ENCODE results near the gene AP3S1.

AP3S1 gene

DNA sequence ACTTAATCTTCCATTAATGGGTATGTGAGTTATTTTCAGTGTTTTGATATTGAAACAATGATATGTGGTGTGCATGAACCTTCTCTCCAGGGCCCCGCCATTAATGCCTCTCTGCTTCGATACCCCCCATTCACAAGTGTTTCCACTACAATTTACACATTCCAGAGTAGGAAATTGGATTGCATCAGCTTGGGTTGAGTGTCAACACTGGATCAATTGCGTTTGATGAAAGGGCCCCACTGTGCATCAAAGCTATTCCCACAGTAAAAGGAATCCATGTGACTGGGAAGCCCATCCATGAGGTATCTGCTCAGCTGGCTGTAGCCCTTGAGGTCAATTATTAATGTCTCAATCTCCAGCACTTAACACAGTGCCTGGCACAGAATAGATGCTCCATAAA is 102.8 kb downstream of the AP3S1 start:
- DNase-seq: no peak

- no peak for DNase-seq
Observed at GRCh38 chr5:115946655-115947054, 104.9 kb downstream of the AP3S1 start.

DNA sequence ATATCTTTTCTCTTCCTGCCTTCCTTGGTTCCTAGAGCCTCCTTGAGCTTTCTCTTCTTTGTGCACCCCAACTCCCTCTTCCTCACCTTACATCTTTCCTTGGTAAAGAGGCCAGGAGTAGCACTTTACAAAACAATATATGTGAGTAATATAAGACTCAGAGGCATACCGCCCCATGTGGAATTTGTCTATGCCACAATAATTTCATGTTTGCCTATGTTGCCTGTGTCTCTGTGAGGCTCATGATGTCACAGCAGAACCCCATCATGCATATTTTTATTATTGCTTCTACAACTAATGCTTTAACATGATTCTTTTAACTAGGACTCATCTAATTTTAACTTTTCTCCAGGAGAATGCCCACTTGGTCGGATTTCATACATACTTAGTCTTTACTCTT is 105.5 kb downstream of the AP3S1 start:
- DNase-seq: no peak

DNA sequence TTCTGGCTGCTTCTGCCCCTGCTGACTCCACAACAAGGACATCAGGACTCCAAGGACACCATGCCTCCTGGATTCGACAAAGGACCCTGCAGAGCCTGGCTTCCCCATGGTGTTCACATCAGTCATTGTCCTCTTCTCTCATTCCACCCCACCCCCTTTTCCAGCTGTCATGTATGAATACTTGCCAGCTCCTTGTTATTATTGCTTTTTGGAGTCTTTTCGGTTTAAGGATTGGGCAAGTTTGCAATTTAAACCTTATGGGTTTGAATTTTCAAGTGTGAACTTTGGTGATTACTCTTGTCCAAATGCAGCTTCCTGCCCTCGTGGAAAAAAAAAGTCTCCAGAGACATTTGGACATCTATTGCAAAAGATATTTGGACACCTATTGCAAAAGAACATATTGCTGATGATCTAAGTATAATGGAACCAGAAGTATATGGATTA is 106.4 kb downstream of the AP3S1 start:
- no peak for DNase-seq

DNA sequence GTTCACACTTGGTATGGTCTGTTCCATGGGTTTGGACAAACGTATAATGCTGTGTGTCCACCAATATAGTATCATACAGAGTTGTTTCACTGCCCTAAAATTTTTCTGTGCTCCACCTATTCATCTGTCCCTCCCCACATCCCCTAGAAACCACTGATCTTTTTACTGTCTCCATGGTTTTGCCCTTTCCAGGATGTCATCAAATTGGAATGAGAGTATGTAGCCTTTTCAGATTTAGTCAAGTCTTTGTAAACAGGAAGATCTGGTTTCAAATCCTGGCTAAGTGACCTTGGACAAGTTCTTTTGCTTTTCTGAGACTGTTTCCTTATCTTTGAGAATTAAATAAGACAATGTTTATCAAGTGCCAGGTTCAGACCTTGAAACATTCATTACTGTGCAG is 107.4 kb downstream of the AP3S1 start:
- no peak for DNase-seq

GRCh38 chr5:115952588-115952987 is 110.9 kb downstream of the AP3S1 start:
- DNase-seq: no peak

GRCh38 chr5:115954144-115954543 is 112.4 kb downstream of the AP3S1 start:
- DNase-seq: no peak

- no peak for DNase-seq
Observed at GRCh38 chr5:115956957-115957356, 115.2 kb downstream of the AP3S1 start.

DNA sequence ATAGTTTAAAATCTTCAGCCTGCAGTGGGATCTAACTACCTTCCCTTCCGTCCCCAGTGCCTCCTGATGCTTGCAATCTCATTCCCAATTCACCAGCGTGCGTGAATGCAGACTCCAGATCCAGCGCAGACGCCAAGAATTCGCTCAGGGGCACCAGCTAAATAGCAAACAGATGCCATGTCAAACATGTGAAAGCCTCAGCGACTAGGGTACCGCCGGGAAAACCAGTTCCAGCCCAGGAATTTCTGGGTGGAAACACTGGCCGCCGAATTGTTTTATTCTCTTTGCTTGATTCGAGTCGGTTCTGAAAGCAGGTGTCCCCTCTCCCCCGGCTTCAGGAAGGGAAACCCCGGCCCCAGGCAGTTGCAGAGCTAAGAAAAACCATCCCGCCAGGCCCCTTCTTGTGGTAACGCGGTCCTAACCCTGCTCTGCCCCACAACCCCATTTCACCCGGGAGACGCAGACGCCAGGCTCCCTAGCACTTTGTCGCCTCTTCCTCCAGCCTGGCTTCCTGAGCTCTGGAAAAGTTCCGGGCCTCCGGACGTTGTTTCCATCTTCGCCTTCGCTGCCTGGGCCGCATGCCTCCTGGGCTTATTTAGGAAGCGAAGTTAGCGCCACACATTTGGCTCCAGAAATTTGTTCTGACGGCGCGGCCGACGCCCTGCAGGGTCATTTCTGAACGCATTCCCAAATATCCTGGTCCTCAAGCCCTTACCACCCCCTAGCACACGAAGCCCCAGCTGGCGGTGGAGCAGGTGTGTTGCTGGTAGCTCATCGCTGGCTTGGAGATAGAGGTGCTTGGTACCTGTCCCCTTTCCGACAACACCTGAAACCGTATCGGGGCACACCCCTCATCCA is 119.9 kb downstream of the AP3S1 start:
- DNase-seq: no peak

- no peak for DNase-seq
Observed at GRCh38 chr5:115962239-115962564, 120.5 kb downstream of the AP3S1 start, which contains the start of gene LVRN. TSS of gene LVRN (plus strand) at chr5:115962475. CDS start at chr5:115962618, 143 bp downstream.

DNA sequence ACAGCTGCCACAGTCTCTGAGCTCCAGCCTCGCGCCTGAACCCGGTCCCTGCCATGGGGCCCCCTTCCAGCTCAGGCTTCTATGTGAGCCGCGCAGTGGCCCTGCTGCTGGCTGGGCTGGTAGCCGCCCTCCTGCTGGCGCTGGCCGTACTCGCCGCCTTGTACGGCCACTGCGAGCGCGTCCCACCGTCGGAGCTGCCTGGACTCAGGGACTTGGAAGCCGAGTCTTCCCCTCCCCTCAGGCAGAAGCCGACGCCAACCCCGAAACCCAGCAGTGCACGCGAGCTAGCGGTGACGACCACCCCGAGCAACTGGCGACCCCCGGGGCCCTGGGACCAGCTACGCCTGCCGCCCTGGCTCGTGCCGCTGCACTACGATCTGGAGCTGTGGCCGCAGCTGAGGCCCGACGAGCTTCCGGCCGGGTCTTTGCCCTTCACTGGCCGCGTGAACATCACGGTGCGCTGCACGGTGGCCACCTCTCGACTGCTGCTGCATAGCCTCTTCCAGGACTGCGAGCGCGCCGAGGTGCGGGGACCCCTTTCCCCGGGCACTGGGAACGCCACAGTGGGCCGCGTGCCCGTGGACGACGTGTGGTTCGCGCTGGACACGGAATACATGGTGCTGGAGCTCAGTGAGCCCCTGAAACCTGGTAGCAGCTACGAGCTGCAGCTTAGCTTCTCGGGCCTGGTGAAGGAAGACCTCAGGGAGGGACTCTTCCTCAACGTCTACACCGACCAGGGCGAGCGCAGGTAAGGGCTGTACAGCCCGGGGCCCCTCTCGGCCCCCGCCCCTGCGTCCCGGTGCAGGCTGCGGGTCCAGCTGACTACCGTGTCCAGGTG is 121.0 kb downstream of the AP3S1 start:
- no peak for DNase-seq

DNA sequence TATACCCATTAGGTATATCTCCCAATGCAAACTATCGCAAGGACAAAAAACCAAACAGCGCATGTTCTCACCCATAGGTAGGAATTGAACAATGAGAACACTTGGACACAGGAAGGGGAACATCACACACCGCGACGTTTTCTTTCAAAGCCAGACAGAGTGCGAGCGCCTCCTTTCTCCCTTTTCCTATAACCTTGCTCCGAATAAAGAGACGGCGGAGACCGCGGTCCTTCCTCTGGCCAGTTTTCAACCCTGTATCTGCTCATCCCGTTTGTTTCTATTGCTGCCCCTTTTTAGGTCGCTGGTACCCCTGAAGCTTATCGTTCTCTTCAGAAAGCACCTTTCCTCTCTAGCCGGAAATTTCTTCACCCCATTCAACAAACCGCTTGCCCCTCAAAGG is 121.8 kb downstream of the AP3S1 start:
- no peak for DNase-seq

Data from activated CD4-positive, alpha-beta T cell treated with anti-CD3 and anti-CD28 coated beads for 4 hours (primary cell).